ENCODE data around the gene ADAMTS5. TPM values are rescaled to one million over a fixed set of nuclear protein-coding genes. Genes with fewer than 3 reads are reported as not detected.

Gene ADAMTS5
- total and polyA plus RNA-seq, 2 of the 8 experiments (the other 6 are each of a cell fraction or from before 2014, with no cell fraction given): 0.20 to 1.1 TPM

GRCh38 chr21:26934383-26934782 lies 32.5 kb downstream of the ADAMTS5 start (continued):
- no peak for TF ChIP-seq BACH1 (IDR thresholded peaks at IDR 0.05; ENCODE audit: low read length)
- TF ChIP-seq CHD2 (IDR thresholded peaks at IDR 0.05; ENCODE audit: low read length): no peak

Measured in H1 (cell line).